ENCODE measurements around the gene SRSF7. TPM values are rescaled to one million over a fixed set of nuclear protein-coding genes. Genes with fewer than 3 reads are reported as not detected.

The SRSF7 gene
- total RNA-seq, 6 experiments from 2014 or later, result 120 to 153 (median 147) TPM

DNA sequence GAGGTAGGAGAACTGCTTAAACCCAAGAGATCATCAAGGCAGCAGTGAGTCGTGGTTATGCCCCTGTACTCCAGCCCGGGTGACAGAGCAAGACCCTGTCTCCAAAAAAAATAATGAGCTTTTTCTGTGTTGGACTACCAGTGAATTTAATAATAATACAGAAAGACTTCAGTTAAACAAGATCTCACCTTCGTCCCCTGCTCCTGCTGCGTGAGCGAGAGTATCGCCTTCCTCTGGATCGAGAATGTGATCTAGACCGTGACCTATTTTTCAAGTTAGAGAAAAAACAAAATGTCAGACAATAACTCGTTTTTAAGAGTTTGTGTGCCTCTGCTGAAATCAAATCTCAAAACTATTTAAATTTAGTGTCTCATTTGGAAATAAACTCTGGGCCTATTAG is 2.8 kb downstream of the SRSF7 start:
- Mint-ChIP-seq H3K27ac (peak overlapping the region; percentile 80), H3K27me3 (ENCODE audit: insufficient read depth) (peaks cover 10% of the 10 kb centered on the region), H3K4me3 (peak overlapping the region; percentile 93), H3K36me3 (ENCODE audit: low read depth) (peaks cover 73% of the 10 kb centered on the region), H3K9me3 (peaks cover 5% of the 10 kb centered on the region), H3K4me1 (ENCODE audit: low read depth) (peaks cover 69% of the 10 kb centered on the region)
- TF ChIP-seq, protein P1, sequence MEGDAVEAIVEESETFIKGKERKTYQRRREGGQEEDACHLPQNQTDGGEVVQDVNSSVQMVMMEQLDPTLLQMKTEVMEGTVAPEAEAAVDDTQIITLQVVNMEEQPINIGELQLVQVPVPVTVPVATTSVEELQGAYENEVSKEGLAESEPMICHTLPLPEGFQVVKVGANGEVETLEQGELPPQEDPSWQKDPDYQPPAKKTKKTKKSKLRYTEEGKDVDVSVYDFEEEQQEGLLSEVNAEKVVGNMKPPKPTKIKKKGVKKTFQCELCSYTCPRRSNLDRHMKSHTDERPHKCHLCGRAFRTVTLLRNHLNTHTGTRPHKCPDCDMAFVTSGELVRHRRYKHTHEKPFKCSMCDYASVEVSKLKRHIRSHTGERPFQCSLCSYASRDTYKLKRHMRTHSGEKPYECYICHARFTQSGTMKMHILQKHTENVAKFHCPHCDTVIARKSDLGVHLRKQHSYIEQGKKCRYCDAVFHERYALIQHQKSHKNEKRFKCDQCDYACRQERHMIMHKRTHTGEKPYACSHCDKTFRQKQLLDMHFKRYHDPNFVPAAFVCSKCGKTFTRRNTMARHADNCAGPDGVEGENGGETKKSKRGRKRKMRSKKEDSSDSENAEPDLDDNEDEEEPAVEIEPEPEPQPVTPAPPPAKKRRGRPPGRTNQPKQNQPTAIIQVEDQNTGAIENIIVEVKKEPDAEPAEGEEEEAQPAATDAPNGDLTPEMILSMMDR (IDR thresholded peaks at IDR 0.05), result no peak
- DNase-seq, result no peak

DNA sequence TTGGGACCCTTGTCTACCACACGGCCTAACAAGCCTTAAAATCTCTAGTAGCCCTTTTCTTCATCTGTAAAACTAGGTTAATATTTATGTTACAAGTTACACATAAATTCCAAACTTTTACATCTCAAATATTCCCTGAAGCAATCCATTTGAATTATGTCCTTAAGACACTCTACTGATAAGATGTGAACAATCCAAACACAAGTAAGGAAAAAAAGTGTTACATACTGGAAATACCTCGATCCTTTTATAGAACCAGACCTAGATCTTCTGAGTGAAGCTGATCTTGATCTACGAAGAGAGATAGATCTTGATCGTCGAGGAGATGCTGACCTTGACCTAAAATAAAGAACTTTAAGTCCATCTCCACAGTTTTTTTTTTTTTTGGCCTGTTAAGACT is 3.3 kb downstream of the SRSF7 start:
- no peak for DNase-seq
- Mint-ChIP-seq H3K9me3 (peaks cover 5% of the 10 kb centered on the region), H3K27me3 (ENCODE audit: insufficient read depth) (peaks cover 10% of the 10 kb centered on the region), H3K36me3 (ENCODE audit: low read depth) (peaks cover 73% of the 10 kb centered on the region), H3K4me1 (ENCODE audit: low read depth) (peaks cover 69% of the 10 kb centered on the region), H3K27ac (peak overlapping the region; percentile 80), H3K4me3 (peak overlapping the region; percentile 93)
- TF ChIP-seq, protein P1 (IDR thresholded peaks at IDR 0.05), result no peak

DNA sequence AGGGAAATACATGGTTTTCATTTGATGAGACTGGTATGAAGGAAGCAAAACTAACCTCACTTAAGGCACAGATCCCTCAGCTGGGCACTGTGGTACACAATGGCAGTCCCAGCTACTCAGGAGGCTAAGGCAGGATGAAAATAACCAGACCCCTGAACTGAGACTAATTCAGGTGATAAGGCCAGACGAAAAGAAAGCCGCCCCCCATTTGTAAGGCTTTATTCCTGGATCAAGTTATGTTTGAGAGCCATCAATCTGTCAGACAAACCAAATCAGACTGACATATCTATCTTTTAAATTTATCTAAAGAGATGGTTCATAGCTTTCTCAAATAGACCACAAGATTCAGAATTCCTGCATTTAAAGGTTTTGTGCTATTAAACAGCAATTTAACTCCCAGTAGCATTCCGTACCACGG is 4.1 kb downstream of the SRSF7 start:
- peaks cover 5% of the 10 kb centered on the region for H3K9me3 Mint-ChIP-seq
- H3K4me3 Mint-ChIP-seq, result peak overlapping the region; percentile 93
- DNase-seq, result no peak
- TF ChIP-seq, protein P1 (IDR thresholded peaks at IDR 0.05), result no peak
- peak overlapping the region; percentile 80 for H3K27ac Mint-ChIP-seq
- peaks cover 66% of the 10 kb centered on the region for H3K4me1 Mint-ChIP-seq (ENCODE audit: low read depth)
- peaks cover 73% of the 10 kb centered on the region for H3K36me3 Mint-ChIP-seq (ENCODE audit: low read depth)
- peaks cover 10% of the 10 kb centered on the region for H3K27me3 Mint-ChIP-seq (ENCODE audit: insufficient read depth)

DNA sequence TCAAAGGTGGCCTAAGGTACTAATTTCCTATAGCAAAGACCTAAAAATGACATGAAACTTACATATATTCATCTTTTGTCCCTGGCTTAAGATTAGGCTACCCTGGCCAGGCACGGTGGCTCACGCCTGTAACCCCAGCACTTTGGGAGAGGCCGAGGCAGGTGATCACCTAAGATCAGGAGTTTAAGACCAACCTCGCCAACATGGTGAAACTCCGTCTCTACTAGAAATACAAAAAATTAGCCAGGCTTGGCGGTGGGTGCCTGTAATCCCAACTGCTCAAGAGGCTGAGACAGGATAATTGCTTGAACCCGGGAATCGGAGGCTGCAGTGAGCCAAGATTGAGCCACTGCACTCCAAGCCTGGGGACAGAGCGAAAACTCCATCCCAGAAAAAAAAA is 5.9 kb downstream of the SRSF7 start:
- TF ChIP-seq, protein P1 (IDR thresholded peaks at IDR 0.05), result no peak
- DNase-seq, result no peak
- H3K27ac Mint-ChIP-seq, result peak overlapping the region; percentile 26; the same call in 1 of the 2 replicates
- H3K4me1 Mint-ChIP-seq (ENCODE audit: low read depth), result peaks cover 60% of the 10 kb centered on the region
- no peak overlapping the region for H3K4me3 Mint-ChIP-seq
- H3K36me3 Mint-ChIP-seq (ENCODE audit: low read depth), result peaks cover 64% of the 10 kb centered on the region
- no peaks in the 10 kb centered on the region for H3K27me3 Mint-ChIP-seq (ENCODE audit: insufficient read depth)
- no peaks in the 10 kb centered on the region for H3K9me3 Mint-ChIP-seq

DNA sequence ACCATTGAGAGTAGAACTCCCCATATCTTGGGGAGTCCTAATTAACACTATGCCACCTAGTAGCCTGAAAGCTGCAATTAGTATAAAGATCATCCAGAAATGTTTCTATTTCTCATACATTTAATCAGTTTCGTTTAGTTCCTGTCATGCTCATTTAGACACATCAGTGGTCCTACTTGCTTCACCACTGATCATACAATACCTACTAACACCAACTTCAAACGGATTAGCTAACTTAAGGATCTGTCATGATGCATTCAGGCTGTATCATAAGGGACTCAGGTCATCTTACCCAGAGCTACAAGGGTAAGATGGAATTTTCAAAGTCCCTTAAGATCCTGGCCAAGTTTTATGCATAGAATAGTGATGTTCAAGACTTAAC is 6.8 kb downstream of the SRSF7 start:
- Mint-ChIP-seq H3K9me3 (no peaks in the 10 kb centered on the region), H3K36me3 (ENCODE audit: low read depth) (peaks cover 60% of the 10 kb centered on the region), H3K27ac (peak overlapping the region; percentile 34), H3K4me1 (ENCODE audit: low read depth) (peaks cover 54% of the 10 kb centered on the region), H3K4me3 (no peak overlapping the region), H3K27me3 (ENCODE audit: insufficient read depth) (no peaks in the 10 kb centered on the region)
- TF ChIP-seq, protein P1 (IDR thresholded peaks at IDR 0.05), result no peak
- DNase-seq, result no peak

Measured in HFFc6 (cell line).